GM12872 (cell line): ENCODE measurements around the gene ATG16L1.

Experiments used
- CTCF ChIP-seq: IDR thresholded peaks from 3 replicates; pipeline ENCODE4 v1.5.1; 2011; ENCODE audit warnings: low read depth, mild to moderate bottlenecking, low read length, moderate library complexity; ENCODE audit not compliant: insufficient read depth

The ATG16L1 gene

GRCh38 chr2:233227346-233227978 lies 24.0 kb upstream of the ATG16L1 start:
- no peak for TF ChIP-seq CTCF

GRCh38 chr2:233228376-233228775 lies 23.1 kb upstream of the ATG16L1 start:
- no peak for TF ChIP-seq CTCF

GRCh38 chr2:233233618-233234230 lies 17.7 kb upstream of the ATG16L1 start:
- TF ChIP-seq CTCF, result no peak

GRCh38 chr2:233234264-233234663 lies 17.2 kb upstream of the ATG16L1 start:
- no peak for TF ChIP-seq CTCF

GRCh38 chr2:233234996-233235395 lies 16.5 kb upstream of the ATG16L1 start:
- TF ChIP-seq CTCF, result no peak

GRCh38 chr2:233235977-233236376 lies 15.5 kb upstream of the ATG16L1 start:
- TF ChIP-seq CTCF, result no peak

GRCh38 chr2:233236820-233237589 lies 14.5 kb upstream of the ATG16L1 start:
- no peak for TF ChIP-seq CTCF
